ENCODE data around the gene VPS37D. TPM values are rescaled to one million over a fixed set of nuclear protein-coding genes. Genes with fewer than 3 reads are reported as not detected.

The VPS37D gene
- total RNA-seq, 1 experiment from 2014 or later: 0.85 TPM

- no peaks in the 10 kb centered on the region for H3K9me3 Mint-ChIP-seq
- H3K27me3 ChIP-seq (ENCODE audit: insufficient read depth, low read length): no peaks in the 10 kb centered on the region
- no peak overlapping the region for H2AFZ ChIP-seq (ENCODE audit: low read length)
- H3K18ac ChIP-seq (ENCODE audit: insufficient read length, low read depth, low read length): no peak overlapping the region
- H4K8ac ChIP-seq (replicated peaks; ENCODE audit: insufficient read length, low read depth, low read length): no peak overlapping the region
- H3K27ac ChIP-seq (ENCODE audit: insufficient read length, low read depth, low read length): no peak overlapping the region
- no peaks in the 10 kb centered on the region for H3K9me3 ChIP-seq (ENCODE audit: control insufficient read depth, low read depth, low read length)
- no peaks in the 10 kb centered on the region for H3K36me3 Mint-ChIP-seq (ENCODE audit: insufficient read depth in 1 of 3, low read depth in 3 of 3)
- no peak overlapping the region for H3K4me2 ChIP-seq (ENCODE audit: insufficient read depth, insufficient read length, low read length)
- no CpG with 5 or more reads among the region's 9 CpGs for WGBS (ENCODE audit: extremely low coverage, insufficient read length, low lambda C conversion rate)
- H2BK120ac ChIP-seq (ENCODE audit: low read depth, low read length, poor library complexity, severe bottlenecking): no peak overlapping the region
- peaks cover 63% of the 10 kb centered on the region for H3K27me3 Mint-ChIP-seq (ENCODE audit: low read depth)
- peaks cover 2 to 29% of the 10 kb centered on the region in 2 experiments; a peak in 2 of 4 replicates for H3K4me1 Mint-ChIP-seq
- no peak overlapping the region for H2AK5ac ChIP-seq (ENCODE audit: insufficient read length, low read length)
- no peak overlapping the region for H3K9ac ChIP-seq (ENCODE audit: extremely low read depth, insufficient read length, low read length)
- TF ChIP-seq, protein P1, sequence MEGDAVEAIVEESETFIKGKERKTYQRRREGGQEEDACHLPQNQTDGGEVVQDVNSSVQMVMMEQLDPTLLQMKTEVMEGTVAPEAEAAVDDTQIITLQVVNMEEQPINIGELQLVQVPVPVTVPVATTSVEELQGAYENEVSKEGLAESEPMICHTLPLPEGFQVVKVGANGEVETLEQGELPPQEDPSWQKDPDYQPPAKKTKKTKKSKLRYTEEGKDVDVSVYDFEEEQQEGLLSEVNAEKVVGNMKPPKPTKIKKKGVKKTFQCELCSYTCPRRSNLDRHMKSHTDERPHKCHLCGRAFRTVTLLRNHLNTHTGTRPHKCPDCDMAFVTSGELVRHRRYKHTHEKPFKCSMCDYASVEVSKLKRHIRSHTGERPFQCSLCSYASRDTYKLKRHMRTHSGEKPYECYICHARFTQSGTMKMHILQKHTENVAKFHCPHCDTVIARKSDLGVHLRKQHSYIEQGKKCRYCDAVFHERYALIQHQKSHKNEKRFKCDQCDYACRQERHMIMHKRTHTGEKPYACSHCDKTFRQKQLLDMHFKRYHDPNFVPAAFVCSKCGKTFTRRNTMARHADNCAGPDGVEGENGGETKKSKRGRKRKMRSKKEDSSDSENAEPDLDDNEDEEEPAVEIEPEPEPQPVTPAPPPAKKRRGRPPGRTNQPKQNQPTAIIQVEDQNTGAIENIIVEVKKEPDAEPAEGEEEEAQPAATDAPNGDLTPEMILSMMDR (conservative IDR thresholded peaks at IDR 0.05): no peak
- no peak for DNase-seq
- H3K27ac Mint-ChIP-seq: no peak overlapping the region; a peak in 1 of 7 replicates
- no peaks in the 10 kb centered on the region; the same call in 1 of the 2 replicates for H3K4me1 ChIP-seq (ENCODE audit: insufficient read depth, low read length)
- no peaks in the 10 kb centered on the region for H3K79me1 ChIP-seq (ENCODE audit: insufficient read depth, low read depth, low read length, poor library complexity, severe bottlenecking)
- no peak overlapping the region for H4K91ac ChIP-seq (ENCODE audit: insufficient read length, low read depth, low read length)
- H3K23me2 ChIP-seq (ENCODE audit: insufficient read length, low read depth, low read length, poor library complexity, severe bottlenecking): peaks cover 15% of the 10 kb centered on the region
- no peak overlapping the region for H3K56ac ChIP-seq (ENCODE audit: insufficient read length, low read depth, low read length)
- H2BK12ac ChIP-seq (ENCODE audit: insufficient read length, low read depth, low read length): no peak overlapping the region
- H3K4ac ChIP-seq (ENCODE audit: low read depth, low read length): no peak overlapping the region
- H3K14ac ChIP-seq (ENCODE audit: insufficient read depth, low read length): no peak overlapping the region
- H2BK20ac ChIP-seq (ENCODE audit: low read depth, low read length, poor library complexity, severe bottlenecking): no peak overlapping the region
- H2BK5ac ChIP-seq (ENCODE audit: insufficient read length, low read length): no peak overlapping the region
- no peak overlapping the region for H4K5ac ChIP-seq (ENCODE audit: insufficient read length, low read depth, low read length)
- no peaks in the 10 kb centered on the region for H4K20me1 ChIP-seq (ENCODE audit: control insufficient read depth, insufficient read depth, insufficient read length)
- no peaks in the 10 kb centered on the region for H3K79me2 ChIP-seq (ENCODE audit: insufficient read depth, low read length)
- H3K23ac ChIP-seq (ENCODE audit: insufficient read length, low read depth, low read length): no peak overlapping the region
- H2BK15ac ChIP-seq (ENCODE audit: low read depth, low read length): no peak overlapping the region
- H3T11ph ChIP-seq (ENCODE audit: low read length): no peak overlapping the region
- H3K4me3 Mint-ChIP-seq: peak overlapping the region in 1 of 2 experiments; percentile 90; a peak in 3 of 5 replicates
Measured at GRCh38 chr7:73624669-73625001, 43.0 kb upstream of the VPS37D start.

All from H9 (cell line).